Glomerular visceral epithelial cell (primary cell): ENCODE measurements around the gene ZNF783.
"Not testable (repeated sequence)": the region's sequence is repeated elsewhere in the genome, so short reads cannot be mapped to it uniquely, and the experiment has no call there.

Experiments used
- DNase-seq: peaks from one replicate; pipeline ENCODE4 v3.0.0-alpha.2; 2016; ENCODE audit errors: extremely low spot score

ZNF783 gene

DNA sequence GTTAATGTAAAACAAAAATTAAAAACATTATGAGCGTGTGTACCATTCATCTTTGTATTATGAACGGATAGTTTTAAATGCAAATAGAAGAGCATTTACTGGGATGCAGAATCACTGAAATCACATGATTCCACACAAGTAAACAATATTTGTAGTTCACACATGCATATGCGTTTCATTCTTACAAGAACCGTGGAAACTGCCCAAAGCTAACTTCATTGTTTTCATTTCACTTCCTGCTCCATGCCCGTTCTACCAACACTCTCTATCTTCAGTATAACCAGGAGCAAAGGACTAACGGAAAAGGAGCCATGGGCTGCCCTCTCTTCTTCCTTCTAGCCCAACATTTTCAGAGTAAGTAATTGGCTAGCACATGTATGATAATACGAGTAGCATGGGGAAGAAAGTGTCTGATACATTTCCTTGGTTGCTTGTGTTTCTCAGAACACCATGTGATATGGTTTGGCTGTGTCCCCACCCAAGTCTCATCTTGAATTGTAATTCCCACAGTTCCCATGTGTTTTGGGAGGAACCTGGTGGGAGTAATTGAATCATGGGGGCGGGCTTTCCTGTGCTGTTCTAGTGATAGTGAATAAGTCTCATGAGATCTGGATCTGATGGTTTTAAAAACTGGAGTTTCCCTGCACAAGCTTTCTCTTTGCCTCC is 38.8 kb downstream of the ZNF783 start:
- no peak for DNase-seq

- DNase-seq: no peak
These were observed 40.2 kb downstream of the ZNF783 start for GRCh38 chr7:149302222-149302621.

GRCh38 chr7:149302865-149303264 is 40.9 kb downstream of the ZNF783 start:
- DNase-seq: no peak

GRCh38 chr7:149304006-149304405 is 42.0 kb downstream of the ZNF783 start:
- DNase-seq: no peak

GRCh38 chr7:149306854-149307253 is 44.9 kb downstream of the ZNF783 start:
- DNase-seq: no peak

DNA sequence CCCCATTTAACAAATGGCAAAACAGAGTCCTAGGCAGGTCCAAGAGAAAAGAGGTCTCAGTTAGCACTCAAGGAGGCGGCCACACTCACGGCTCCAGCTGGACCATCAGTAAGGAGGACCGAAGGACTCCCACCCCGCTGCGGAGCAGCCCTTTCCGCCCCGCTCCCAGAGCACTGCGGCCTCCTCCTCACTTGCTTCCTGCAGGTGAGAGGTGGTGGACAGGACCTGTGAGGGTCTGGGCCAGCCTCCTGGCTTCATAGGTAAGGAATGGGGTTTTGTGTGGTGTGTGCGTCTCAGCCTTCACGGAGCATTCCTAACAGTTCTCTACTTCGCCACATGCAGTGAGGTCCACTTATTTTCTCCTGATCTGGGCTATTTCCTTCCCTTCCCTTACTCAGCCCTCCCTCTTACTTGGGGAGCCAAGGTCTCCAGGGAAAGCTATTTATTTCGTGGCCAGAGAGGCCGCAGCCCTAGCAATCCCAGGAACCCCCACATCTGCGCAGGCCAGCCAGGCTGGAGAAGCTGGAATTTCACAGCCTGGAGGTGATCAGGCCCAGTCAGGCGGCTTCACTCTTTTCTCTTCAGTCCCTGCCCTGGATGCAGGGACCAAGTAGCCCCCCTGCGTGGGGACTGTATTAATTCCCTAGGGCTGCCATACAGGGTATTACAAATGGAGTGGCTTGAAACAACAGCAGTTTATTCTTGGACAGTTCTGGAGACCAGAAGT is 45.9 kb downstream of the ZNF783 start:
- no peak for DNase-seq

GRCh38 chr7:149310113-149310836 is 48.3 kb downstream of the ZNF783 start:
- peak; percentile 55 for DNase-seq

- DNase-seq: no peak
These were observed 49.1 kb downstream of the ZNF783 start for GRCh38 chr7:149310990-149311573.

DNA sequence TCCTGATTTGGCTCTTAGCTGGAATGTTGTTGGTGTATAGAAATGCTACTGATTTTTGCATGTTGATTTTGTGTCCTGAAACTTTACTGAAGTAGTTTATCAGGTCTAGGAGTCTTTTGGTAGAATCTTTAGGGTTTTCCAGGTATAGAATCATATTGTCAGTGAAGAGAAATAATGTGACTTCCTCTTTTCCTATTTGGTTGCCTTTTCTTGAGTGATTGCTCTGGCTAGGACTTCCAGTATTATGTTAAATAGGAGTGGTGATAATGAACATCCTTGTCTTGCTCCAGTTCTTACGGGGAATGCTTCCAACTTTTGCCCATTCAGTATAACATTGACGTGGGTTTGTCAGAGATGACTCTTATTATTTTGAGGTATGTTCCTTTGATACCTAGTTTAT is 52.0 kb downstream of the ZNF783 start:
- no peak for DNase-seq

DNA sequence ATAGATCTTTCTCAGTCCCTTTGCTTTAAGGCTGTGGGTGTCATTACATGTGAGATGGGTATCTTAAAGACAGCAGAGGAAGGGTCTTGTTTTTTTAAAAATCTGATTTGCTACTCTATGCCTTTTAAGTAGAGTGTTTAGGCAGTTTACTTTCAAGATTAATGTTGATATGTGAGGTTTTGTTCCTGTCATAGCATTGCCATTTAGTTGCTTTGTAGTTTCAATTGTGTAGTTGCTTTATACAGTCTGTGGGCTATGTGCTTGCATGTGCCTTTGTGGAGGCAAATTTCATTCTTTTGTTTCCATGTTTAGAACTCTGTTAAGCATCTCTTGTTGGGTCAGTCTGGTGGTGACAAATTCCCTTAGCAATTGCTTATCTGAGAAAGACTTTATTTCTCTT is 54.6 kb downstream of the ZNF783 start:
- no peak for DNase-seq

DNA sequence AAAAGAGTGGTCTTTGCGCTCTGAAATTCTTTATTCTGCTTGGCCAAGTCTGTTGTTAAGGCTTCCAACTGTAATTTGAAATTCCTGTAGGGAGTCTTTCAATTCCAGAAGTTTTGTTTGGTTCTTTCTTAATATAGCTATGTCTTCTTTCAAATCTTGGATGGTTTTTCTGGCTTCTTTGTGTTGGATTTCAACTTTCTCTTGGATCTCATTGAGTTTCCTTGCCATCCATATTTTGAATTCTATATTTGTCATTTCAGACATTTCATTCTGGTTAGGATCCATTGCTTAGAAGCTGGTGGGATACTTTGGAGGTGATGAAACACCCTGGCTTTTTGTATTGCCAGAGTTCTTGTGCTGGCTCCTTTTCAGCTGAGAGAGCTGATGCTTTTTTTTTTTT is 55.5 kb downstream of the ZNF783 start:
- no peak for DNase-seq

DNA sequence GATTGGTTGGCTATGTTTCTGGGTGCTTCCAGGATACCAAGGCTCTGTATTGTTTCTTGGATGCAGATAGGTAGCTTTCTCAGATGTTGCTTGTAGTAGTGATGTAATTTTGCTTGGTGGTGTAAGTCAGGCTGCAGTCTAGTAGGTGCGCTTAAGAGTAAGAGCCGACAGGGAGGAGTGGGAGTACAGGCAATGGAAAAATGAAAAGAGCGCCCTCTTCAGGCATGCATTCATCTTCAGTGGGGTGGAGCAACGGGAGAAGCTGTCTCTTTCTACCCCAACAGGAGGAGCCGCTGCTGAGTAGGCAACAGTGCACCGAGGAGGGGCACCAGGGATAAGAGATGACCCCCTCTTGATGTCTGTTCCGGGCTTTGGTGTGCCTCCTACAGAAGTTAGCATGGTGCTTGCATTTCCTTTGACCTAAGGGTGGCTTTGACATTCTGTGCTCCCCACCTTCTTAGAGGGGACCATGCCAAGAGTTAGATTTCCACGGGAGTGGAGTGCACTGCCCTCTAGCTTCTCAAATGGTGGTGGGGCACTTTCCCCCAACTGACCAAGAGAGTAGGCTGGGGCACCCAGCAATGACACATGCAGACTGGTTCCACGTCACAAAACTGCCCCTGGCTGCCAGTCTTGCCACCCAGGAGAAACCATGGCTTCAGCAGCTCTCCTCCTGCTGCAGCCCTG is 56.1 kb downstream of the ZNF783 start:
- no peak for DNase-seq

- DNase-seq: no peak
These were observed 57.4 kb downstream of the ZNF783 start for GRCh38 chr7:149319376-149319775.

DNA sequence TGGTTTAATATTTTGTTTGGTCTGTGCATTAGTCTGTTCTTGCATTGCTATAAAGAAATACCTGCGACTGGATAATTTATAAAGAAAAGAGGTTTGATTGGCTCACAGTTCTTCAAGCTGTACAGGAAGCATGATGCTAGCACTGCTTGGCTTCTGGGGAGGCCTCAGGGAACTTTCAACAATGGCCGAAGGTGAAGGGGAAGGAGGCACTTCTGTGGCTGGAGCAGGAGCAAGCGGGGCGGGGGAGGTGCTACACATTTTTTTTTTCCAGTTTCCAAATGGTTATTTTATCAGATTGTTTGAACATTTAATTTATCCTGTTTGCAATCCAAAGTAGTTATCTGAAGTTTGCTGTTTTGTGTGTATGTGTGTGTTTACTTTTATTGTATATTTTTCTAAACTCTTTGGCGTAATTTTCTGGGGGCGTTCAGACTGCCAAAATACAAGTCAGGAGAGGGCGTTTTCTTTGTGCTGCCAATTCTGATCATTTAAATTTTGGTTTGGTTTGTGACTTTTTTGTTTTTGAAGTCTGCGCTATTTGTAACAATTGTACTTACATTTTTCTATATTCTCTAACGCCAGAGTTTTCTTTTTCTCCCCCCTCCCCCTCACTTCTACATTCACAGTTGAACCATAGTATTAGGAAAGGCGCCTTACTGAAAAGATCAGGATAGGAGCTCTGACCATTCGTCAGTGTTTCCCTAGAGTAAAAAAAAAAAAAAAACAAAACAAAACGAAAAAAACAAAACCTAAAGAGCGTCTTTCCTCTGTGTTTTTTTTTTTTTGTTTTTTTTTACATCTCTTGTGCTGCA is 58.5 kb downstream of the ZNF783 start:
- no peak for DNase-seq

GRCh38 chr7:149321125-149321905 is 59.3 kb downstream of the ZNF783 start:
- not testable (repeated sequence) for DNase-seq

GRCh38 chr7:149321978-149322541 is 60.1 kb downstream of the ZNF783 start:
- no peak for DNase-seq

DNA sequence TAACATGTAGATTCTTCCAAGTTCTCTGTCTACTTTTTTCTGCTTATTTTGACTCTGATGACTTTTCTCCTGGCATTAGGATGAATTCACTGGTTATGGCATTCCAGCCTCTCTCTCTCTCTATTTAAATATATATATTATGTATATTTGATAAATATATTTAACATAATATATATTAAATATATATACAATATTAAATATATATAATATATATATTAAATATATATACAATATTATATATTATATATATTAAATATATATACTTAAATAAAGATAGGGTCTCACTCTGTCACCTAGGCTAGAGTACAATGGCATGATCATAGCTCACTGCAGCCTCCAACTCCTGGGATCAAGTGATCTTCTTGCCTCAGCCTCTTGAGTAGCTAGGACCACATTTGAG is 60.7 kb downstream of the ZNF783 start:
- no peak for DNase-seq

DNA sequence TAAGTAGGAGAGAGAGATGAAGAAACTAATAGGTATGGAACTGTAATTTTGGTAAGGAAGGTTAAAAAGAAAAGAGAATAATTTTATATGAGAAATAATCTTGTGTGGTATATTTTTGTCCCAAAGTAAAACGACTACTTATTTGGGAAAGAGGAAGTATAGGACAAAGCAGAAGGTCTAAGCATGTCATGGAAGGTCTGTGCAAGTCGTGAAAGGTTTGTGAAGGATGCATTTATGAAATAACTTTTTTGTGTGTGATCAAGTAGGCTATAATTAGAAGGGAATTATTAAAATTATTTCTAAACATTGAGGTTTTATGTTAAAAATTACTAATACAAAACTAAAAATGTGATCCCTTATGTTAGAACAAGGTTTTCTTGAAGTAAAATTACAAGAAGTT is 63.3 kb downstream of the ZNF783 start:
- DNase-seq: no peak

DNA sequence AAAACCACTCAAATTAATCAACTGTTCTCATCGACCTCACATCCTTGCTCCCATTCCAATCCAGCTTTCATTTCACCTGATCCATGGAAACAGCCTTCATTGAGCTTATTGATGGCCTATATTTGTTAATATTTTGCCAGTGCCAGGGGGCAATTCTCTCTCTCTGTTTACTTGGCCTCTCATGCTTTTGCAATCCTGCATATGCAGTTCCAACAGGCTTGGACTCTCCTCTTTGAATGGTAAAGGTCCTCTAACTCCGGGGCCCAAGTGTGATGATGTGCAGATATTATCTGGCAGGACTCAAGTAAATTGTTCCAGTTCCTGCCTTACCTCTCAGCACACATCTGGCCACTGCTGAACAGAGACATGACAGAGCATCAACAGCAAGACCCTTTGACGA is 67.3 kb downstream of the ZNF783 start:
- DNase-seq: no peak

- DNase-seq: no peak
These were observed 67.9 kb downstream of the ZNF783 start for GRCh38 chr7:149329766-149330334.
